ENCODE measurements around the gene CSNK2A1.

Gene CSNK2A1

DNA sequence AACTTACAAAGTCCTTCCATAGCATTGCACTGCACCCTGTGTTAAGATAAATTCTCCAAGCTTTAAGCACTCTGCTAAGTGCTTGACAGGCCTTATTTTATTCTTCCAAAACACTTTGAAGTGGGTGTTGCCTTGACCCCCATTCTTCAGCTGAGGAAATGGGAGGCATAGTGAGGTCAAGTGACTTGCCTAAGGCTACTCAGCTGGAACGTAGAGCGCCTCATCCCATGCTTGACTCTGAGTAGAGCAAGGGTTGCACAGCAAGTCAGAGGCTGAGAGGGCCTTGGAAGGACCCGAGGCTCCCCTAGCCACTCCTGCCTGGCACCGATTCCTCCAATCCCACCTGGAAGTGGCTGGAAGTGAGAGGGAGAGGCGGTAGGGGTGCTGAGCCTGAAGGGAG, 19.6 kb upstream of the CSNK2A1 start:
- DNase-seq = no peak

DNA sequence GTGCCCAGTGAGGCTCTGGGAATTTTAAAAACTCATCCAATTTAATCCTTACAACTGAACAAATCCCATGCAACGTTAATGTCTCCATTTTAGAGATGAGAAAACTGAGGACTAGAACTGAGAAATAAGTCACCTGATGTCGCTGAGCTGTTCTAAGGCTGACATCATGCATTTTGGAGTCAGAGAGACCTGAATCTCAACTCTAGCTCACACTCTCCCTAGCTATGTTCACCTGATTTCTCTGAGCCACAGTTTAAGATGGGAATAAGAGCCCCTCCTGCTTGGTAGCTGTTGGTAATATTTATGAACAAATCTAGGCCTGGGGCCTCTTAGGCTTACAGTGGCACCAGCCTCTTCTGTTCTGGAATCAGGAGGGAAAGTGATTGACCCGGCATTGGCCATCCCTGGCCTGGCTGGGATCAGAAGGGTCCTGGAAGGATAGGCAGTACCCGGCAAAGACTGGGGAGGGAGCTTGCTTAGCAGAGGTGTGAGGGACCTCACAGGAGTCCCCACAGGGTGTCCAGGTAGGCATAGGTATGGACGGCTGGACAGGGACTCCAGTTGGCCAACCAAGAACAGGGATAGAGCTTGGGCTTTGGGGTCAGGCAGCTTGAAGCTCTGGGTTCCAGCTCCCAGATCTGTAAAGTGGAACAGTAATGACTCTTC, 18.8 kb upstream of the CSNK2A1 start:
- DNase-seq = no peak

DNA sequence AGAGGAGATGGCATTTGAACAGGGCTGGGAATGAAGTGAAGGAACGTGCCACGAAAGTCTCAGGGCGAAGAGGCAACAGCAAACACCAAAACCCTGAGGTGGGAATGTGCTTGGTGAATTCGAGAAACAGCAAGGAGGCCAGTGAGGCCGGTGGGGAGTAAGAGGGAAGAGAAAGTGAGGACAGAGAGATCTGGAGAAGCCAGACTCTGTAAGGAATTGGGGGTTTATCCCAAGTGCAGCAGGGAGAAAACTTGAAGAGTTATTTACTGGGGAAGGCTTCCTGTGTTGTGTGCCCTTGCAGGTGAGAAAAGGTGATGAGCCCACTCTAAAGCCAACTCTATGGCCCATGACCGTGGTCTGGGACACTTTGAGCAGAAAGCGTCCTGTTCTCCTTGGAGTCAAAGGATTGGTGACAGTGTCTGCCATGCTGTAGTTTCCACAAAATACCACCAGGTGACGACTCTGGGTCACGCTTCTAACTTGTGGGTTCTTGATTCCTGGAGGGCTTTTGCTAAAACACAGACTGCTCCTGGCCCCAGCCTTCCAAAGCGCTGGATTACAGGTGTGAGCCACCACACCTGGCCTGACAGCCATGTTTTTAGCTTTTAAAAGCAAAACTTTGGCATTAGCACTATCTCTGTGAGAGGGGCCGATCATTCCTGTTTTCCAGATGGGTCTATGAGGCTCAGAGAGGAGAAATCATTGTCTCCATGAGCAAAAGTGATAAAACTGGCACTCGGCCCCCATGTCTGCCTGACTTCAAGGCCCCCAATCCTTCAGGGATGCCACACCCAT, 18.0 kb upstream of the CSNK2A1 start:
- peak; percentile 16 for DNase-seq

DNA sequence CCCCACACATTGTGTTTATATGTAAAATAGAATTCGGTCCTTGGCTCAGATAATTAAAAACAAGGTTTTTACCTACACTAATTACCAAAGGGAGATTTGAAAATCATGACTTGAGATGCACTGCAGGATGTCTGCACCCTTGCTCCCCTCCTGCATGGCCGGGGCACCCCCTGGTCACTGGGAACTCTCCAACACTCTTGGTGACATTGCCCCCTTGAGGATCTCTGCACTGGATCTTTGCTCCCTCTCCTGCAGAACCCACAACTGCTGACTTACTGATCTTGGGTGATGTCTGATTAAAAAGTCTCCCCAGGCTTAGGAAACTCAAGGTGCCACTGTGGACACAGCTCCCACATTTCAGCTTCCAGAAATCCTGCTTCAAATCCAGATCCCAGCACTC, 17.1 kb upstream of the CSNK2A1 start:
- DNase-seq = no peak

DNA sequence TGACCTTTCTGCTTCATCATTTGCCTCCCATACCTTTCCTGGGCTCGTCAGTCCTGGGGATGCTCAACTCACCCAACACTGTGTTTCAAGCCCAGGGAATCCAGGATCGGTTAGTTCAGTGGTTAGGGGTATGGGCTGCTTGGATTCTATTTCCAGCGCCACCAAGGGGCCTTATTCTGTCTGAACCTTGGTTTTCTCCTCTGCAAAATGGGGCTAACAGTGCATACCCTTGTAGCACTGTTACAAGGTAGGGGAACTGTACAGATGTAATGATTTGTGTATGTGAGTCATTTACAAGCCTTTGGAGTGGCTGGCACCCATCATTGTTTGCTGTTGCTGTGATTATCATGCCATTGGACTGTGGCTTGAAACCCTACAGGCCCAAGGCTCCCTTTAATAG, 14.5 kb upstream of the CSNK2A1 start:
- no peak for DNase-seq

DNA sequence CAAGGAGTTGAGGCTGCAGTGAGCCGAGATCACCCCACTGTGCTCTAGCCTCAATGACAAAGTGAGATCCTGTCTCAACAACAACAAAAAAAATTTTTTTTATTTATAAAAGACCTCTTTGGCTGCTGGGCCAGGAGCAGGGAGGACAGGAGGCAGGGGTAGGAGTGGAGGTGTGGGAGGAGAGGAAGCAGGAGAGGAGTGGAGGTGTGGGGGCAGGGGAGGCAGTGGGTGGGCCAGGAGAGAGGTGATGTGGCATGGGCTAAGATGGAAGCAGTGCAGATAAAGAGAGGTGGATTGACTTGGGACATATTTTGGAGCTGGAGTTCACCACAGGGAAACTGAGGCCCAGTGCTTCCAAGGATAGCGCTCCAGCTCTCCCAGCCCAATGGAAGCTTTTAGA, 13.4 kb upstream of the CSNK2A1 start:
- no peak for DNase-seq

DNA sequence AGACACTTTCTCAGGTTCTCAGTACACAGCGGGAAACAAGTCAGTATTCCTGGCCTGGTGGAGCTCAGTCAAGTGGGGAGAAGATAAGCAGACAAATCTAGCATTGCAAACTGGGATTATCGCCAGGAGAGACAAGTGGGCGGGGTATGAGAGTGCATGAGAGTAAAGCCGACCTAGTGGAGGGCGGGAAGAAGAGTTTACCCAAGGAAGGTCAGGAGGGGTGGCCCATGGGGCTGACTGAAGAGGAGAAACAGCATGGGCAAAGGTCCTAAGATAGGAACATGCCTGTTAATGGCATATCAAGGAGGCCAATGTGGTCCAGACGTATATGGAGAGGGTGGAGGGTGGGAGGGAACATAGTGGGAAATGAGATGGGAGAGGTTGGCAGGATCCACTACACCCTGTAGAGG, 12.4 kb upstream of the CSNK2A1 start:
- DNase-seq = no peak

GRCh38 chr20:550611-551010, 7.0 kb upstream of the CSNK2A1 start:
- DNase-seq = no peak

DNA sequence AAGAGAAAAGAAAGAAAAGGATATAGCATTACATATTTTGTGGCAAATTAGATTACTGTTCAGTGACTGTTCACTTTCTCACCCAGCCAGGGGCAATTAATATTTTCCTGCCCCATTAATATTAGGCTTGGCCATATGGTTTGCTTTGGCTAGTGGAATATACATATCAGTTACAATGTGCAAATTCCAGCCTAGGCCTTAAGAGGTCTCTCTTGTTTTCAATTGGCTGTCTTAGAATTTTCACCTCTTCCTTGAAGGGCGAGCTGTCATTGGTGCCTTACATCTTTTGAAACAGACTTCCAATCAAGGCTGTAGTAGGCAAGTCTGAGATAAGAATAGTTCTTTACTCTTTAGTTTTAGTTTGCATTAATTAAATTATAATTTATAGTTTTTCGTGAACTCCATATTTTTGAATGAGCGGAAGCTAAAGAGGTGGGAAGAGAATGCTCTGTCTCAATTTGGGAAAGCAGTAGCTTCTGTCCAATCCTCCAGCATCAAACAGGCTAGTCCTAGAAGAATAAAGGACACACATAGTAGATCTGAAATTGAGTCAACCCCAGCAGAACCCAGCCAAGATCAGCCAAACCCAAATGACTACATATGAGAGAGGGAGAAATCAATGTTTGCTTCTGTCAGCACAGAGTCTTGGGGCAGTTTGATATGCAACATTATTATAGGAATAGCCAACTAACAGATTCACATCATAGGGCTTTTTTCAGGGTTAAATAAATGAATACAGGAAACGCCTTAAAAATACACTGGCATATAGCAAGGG, 6.3 kb upstream of the CSNK2A1 start:
- no peak for DNase-seq

GRCh38 chr20:548906-549305, 5.3 kb upstream of the CSNK2A1 start:
- no peak for DNase-seq

DNA sequence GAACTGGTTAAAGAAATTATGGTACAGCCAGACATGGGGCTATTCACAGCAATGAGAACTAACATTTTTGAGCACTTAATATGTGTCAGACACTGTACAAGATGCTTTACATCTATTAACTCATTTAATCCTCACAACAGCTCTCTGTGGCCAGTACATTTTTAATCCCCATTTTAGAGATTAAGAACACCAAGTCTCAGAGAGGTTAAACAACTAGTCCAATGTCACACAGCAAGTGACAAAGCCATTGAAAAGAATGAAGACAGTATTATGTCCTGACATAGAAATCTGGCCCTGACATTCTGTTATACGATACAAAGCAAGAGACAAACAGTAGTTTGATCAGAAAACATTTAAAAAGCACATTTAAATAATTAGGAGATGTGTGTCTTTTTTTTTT, 3.8 kb upstream of the CSNK2A1 start:
- no peak for DNase-seq

- no peak for DNase-seq
Observed at GRCh38 chr20:546353-546752, 2.8 kb upstream of the CSNK2A1 start.

DNA sequence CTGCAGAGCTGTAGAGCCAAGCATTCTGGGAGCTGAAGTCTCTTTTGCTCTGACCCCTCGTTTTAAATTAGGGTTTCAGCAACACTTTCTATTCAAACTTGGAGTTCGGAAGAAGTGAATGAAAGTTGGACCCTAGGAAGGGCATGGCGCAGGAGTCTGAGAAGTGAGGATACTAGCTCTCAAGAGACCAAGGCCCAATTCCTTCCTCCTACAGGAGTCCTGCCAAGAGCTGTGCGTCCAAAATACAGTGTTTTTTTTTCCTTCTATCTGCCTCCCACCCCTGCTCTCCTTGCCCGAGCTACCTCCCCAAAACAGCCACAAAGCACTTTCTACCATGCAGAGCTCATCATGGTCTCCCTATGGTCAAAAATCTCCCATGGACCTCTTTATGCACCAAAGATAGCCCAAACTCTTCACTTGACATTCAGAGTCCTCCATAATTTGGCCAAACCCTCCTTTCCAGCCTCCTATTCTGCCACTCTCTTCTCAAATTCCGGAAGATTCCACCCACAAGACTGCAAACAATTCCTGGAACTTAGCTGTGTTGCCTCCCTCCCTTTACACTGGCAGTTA, 649 bp upstream of the CSNK2A1 start:
- no peak for DNase-seq

DNA sequence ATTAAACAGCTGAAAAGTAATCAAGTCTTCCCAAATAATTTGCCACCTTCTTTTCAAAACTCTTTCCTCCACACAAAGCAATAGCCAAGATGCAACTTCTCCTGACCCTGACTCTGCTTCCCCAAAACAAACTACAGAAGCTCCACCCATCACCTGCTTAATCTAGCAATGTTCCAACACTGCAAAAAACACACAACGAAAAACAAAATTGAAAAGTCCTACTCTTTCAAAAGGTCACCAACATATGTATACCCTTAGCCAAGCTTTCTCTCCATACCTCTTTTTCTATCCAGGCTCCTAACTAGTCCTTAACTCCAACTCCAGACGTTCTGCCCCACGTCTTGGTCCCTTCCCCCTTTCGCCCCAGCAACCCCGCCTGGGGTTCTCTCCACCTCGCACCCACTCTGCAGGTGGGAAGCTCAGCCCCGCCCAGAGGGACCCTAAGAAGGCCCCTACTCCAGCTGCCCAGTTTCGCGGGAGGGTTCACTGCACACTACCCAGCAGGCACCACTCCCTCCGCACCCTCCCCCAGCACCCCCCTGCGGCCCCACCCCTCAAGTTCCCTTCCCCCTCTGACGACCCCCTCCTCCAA, 717 bp downstream of the CSNK2A1 start:
- no peak for DNase-seq

- DNase-seq = no peak
Observed at GRCh38 chr20:540391-541201, 3.0 kb downstream of the CSNK2A1 start.

- DNase-seq = no peak
Observed at GRCh38 chr20:539848-540247, 3.7 kb downstream of the CSNK2A1 start.

DNA sequence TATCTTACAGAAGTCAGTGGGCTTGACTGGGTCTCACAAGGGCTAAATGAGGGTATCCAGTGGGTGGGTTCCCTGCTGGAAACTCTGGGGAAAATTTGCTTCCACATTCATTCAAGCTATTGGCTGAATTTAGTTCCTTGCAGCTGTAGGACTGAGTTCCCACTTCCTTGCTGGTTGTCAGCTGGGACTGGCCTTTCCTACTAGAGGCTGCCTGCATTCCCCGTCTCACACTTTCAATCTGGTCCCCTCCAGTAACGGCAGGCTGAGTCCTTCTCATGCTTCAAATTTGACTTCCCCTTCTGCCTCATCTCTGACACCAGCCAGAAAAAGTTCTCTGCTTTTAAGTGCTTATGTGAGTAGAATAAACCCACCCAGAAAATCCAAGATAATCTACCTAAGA, 4.4 kb downstream of the CSNK2A1 start:
- DNase-seq = no peak

DNA sequence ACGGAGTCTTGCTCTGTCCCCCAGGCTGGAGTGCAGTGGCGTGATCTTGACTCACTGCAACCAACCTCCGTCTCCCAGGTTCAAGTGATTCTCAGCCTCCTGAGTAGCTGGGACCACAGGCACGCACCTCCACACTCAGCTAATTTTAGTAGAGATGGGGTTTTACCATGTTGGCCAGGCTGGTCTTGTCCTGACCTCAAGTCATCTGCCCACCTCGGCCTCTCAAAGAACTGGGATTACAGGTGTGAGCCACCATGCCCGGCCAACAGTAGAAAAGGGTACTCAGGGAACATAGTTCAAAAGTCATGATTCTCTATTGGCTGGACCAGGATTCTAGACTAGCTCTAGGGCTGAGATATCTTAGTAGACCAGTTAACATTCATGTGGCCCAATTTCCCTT, 5.6 kb downstream of the CSNK2A1 start:
- no peak for DNase-seq

GRCh38 chr20:536426-537010, 7.1 kb downstream of the CSNK2A1 start:
- DNase-seq = no peak

GRCh38 chr20:535958-536357, 7.6 kb downstream of the CSNK2A1 start:
- DNase-seq = no peak

- no peak for DNase-seq
Observed at GRCh38 chr20:533526-533925, 10.1 kb downstream of the CSNK2A1 start.

DNA sequence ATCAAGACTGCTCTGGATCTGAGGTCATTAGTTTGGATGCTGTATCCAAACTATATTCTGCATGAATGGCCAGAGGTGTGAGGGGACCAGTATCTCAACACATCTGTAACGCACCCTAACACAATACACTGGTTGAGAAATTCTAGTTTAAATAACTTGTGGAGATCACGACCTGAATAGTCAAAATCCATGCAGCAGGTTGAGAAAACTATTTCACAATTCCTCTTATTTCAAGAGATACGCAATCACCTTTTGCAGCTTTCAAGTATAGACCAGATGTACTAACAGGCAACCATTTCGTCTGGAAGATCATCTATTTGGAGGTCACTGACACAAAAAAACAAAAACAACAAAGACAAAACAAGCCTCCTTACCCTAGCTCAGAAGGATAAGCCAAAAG, 11.1 kb downstream of the CSNK2A1 start:
- DNase-seq = no peak

All from NCI-H1417 treated with DMSO at 0.1 percent for 48 hours (cell line).